Gastrocnemius medialis (tissue), 4 donors: ENCODE results near the gene MPPED2. TPM values are rescaled to one million over a fixed set of nuclear protein-coding genes. Genes with fewer than 3 reads are reported as not detected.

Experiments used
- ATAC-seq, 2 donors: fragments of 150-250 bp; one replicate each; pipeline ENCODE4 v1.9.1; 2016
- DNase-seq, 2 donors: peaks; one replicate each; pipeline ENCODE4 v3.0.0-alpha.2; 2019
- H3K27ac ChIP-seq, 4 donors: fragments of 200-600 bp; sonication (generic); 1 replicate in 1 of 4; 2 replicates in 3 of 4; pipeline ENCODE4 v1.5.1; 2016 to 2018; ENCODE audit warnings: mild to moderate bottlenecking in 2 of 4, moderate library complexity in 1 of 4
- H3K27me3 ChIP-seq, 3 donors: fragments of 200-600 bp; sonication (generic) in 2 of 3; 1 replicate in 1 of 3; 2 replicates in 2 of 3; pipeline versions ENCODE4 v1.5.1 to v1.6.0; 2016 to 2019; ENCODE audit warnings: mild to moderate bottlenecking in 1 of 3, moderate library complexity in 1 of 3
- H3K36me3 ChIP-seq, 2 donors: fragments of 200-600 bp; sonication (generic) in 1 of 2; one replicate each; pipeline ENCODE4 v1.5.1; 2017 to 2018
- H3K4me1 ChIP-seq, 2 donors: fragments of 200-600 bp; sonication (generic) in 1 of 2; one replicate each; pipeline ENCODE4 v1.5.1; 2016 to 2017; ENCODE audit warnings: mild to moderate bottlenecking in 2 of 2
- H3K4me3 ChIP-seq, 4 donors: fragments of 200-600 bp; sonication (generic) in 3 of 4; 1 replicate in 1 of 4; 2 replicates in 3 of 4; pipeline ENCODE4 v1.5.1; 2016 to 2019; ENCODE audit warnings: mild to moderate bottlenecking in 2 of 4
- H3K9me3 ChIP-seq, 3 donors: fragments of 200-600 bp; sonication (generic) in 2 of 3; 1 replicate in 1 of 3; 2 replicates in 2 of 3; pipeline ENCODE4 v1.5.1; 2016 to 2019
- CTCF ChIP-seq, 5 experiments: fragments of 450-650 bp in 3 of 5; fragments of 200-600 bp in 2 of 5; sonication (generic) in 2 of 5; IDR thresholded peaks in 4 of 5; conservative IDR thresholded peaks in 1 of 5; 1 replicate in 4 of 5; 2 replicates in 1 of 5; pipeline ENCODE4 v1.5.1; 2016 to 2019; ENCODE audit warnings: antibody characterized with exemption in 5 of 5, mild to moderate bottlenecking in 3 of 5, moderate library complexity in 3 of 5
- POLR2A ChIP-seq, 2 donors: fragments of 450-650 bp; IDR thresholded peaks; one replicate each; pipeline ENCODE4 v1.6.1; 2017; ENCODE audit warnings: antibody characterized with exemption in 2 of 2, mild to moderate bottlenecking in 2 of 2, moderate library complexity in 2 of 2
- in situ Hi-C, 4 donors: fragments of 200-750 bp; cut with MboI; loops; one replicate each; pipeline versions ENCODE4 v1.15.0 to v1.8.0; 2017; ENCODE audit warnings: low sequenced_read_pairs in 4 of 4
- intact Hi-C: fragments of 100-400 bp; cut with DNase I; formaldehyde crosslinking; loops from one replicate; pipeline ENCODE4 v1.15.1; 2023; ENCODE audit warnings: low total_unique reads
- total RNA-seq, 4 donors: library from RNA; depleted of rRNA; stranded (reverse); fragments of >200 nt; gene quantifications; one replicate each; pipeline versions ENCODE4 v1.1.0 to v1.2.3, GENCODE V29; 2016

Gene MPPED2
- total RNA-seq, 4 donors from 2014 or later = 0.78 to 4.4 (median 2.2) TPM

- Histone ChIP-seq H3K27me3 (no peaks in the 10 kb centered on the region), H3K4me3 (no peak overlapping the region), H3K9me3 (no peaks in the 10 kb centered on the region), H3K36me3 (no peaks in the 10 kb centered on the region), H3K4me1 (peaks cover 0 to 8% of the 10 kb centered on the region in 2 donors), H3K27ac (no peak overlapping the region)
- intact Hi-C loops = no loop called here
- ATAC-seq = no peak
- in situ Hi-C loops = no loop called here
- TF ChIP-seq POLR2A (IDR thresholded peaks at IDR 0.05) (no peak), CTCF (IDR thresholded peaks at IDR 0.05 in 4 of 5, conservative IDR thresholded peaks at IDR 0.05 in 1 of 5) (no peak)
- DNase-seq = no peak
Observed at GRCh38 chr11:30521297-30522071, 64.7 kb downstream of the MPPED2 start.

- DNase-seq = no peak
- Histone ChIP-seq H3K27me3 (no peaks in the 10 kb centered on the region), H3K27ac (no peak overlapping the region), H3K4me1 (no peaks in the 10 kb centered on the region), H3K9me3 (no peaks in the 10 kb centered on the region), H3K36me3 (no peaks in the 10 kb centered on the region), H3K4me3 (no peak overlapping the region)
- in situ Hi-C loops = no loop called here
- intact Hi-C loops = no loop called here
- ATAC-seq = no peak
- TF ChIP-seq CTCF (IDR thresholded peaks at IDR 0.05 in 4 of 5, conservative IDR thresholded peaks at IDR 0.05 in 1 of 5) = no peak
- no peak for TF ChIP-seq POLR2A (IDR thresholded peaks at IDR 0.05)
Observed at GRCh38 chr11:30513087-30513486, 73.1 kb downstream of the MPPED2 start.

- no peak overlapping the region for H3K27ac ChIP-seq
- H3K27me3 ChIP-seq = no peaks in the 10 kb centered on the region
- ATAC-seq (no peak), DNase-seq (no peak)
- no peaks in the 10 kb centered on the region for H3K9me3 ChIP-seq
- no peak overlapping the region for H3K4me3 ChIP-seq
- H3K36me3 ChIP-seq = no peaks in the 10 kb centered on the region
- TF ChIP-seq POLR2A (IDR thresholded peaks at IDR 0.05) (no peak), CTCF (IDR thresholded peaks at IDR 0.05 in 4 of 5, conservative IDR thresholded peaks at IDR 0.05 in 1 of 5) (no peak)
- intact Hi-C loops = no loop called here
- H3K4me1 ChIP-seq = no peaks in the 10 kb centered on the region
- in situ Hi-C loops = no loop called here
Observed at GRCh38 chr11:30511408-30511807, 74.7 kb downstream of the MPPED2 start.

GRCh38 chr11:30510750-30511149, 75.4 kb downstream of the MPPED2 start:
- in situ Hi-C loops = no loop called here
- Histone ChIP-seq H3K9me3 (no peaks in the 10 kb centered on the region), H3K36me3 (no peaks in the 10 kb centered on the region), H3K27me3 (no peaks in the 10 kb centered on the region), H3K4me1 (no peaks in the 10 kb centered on the region), H3K4me3 (no peak overlapping the region), H3K27ac (no peak overlapping the region)
- intact Hi-C loops = no loop called here
- TF ChIP-seq CTCF (IDR thresholded peaks at IDR 0.05 in 4 of 5, conservative IDR thresholded peaks at IDR 0.05 in 1 of 5) = no peak
- TF ChIP-seq POLR2A (IDR thresholded peaks at IDR 0.05) = no peak
- no peak for DNase-seq
- ATAC-seq = no peak
